IMR-90 (cell line): ENCODE data around the gene SNRPD2. TPM values are rescaled to one million over a fixed set of nuclear protein-coding genes. Genes with fewer than 3 reads are reported as not detected.

Experiments used
- ATAC-seq: fragments of 200-7000 bp; cut with Tn5 transposase; 2 replicates; pipeline ENCODE4 v1.9.1; 2020; ENCODE audit warnings: low read depth, mild to moderate bottlenecking, moderate library complexity
- BruUV-seq: library from RNA; stranded (reverse); fragments of 400-500 nt; replicated peaks from 2 replicates; lab custom pipeline; 2021; lab: Mats Ljungman, UMichigan
- CTCF ChIA-PET: fragments of 300-600 bp; formaldehyde crosslinking; extraction: SDS; loops from one replicate; lab custom pipeline; 2021; ENCODE audit warnings: antibody characterized with exemption; lab: Yijun Ruan, JAX
- POLR2A ChIA-PET: fragments of 300-600 bp; sonication (Branson Sonifier 250); formaldehyde crosslinking; loops from one replicate; lab custom pipeline; 2022; ENCODE audit warnings: antibody characterized with exemption; ENCODE audit not compliant: unreplicated experiment; lab: Charles Lee
- DNase-seq: peaks from one replicate; pipeline ENCODE4 v3.0.0; 2013
- H2AFZ ChIP-seq: replicated peaks from 2 replicates; pipeline ENCODE3; 2013; ENCODE audit warnings: low read length, mild to moderate bottlenecking; ENCODE audit not compliant: poor library complexity
- H2AK5ac ChIP-seq: 2 replicates; pipeline ENCODE4 v1.6.1; 2013; ENCODE audit warnings: low read depth, low read length, inconsistent platforms
- H2AK9ac ChIP-seq: replicated peaks from 2 replicates; pipeline ENCODE3; 2013; ENCODE audit warnings: mild to moderate bottlenecking, low read depth, low read length, moderate library complexity; ENCODE audit not compliant: poor library complexity
- H2BK120ac ChIP-seq: 2 replicates; pipeline ENCODE4 v1.6.1; 2013; ENCODE audit warnings: low read depth, low read length, inconsistent platforms
- H2BK15ac ChIP-seq: 3 replicates; pipeline ENCODE4 v1.6.1; 2013; ENCODE audit warnings: low read depth, low read length, inconsistent platforms
- H2BK20ac ChIP-seq: 2 replicates; pipeline ENCODE4 v1.6.1; 2013; ENCODE audit warnings: low read depth, mild to moderate bottlenecking, inconsistent platforms, low read length, moderate library complexity
- H2BK5ac ChIP-seq: 2 replicates; pipeline ENCODE4 v1.6.1; 2013; ENCODE audit warnings: mild to moderate bottlenecking, low read depth, low read length, inconsistent platforms; ENCODE audit not compliant: poor library complexity, severe bottlenecking
- H3K14ac ChIP-seq: replicated peaks from 2 replicates; pipeline ENCODE4 v1.6.1; 2013; ENCODE audit warnings: low read depth, low read length, inconsistent platforms
- H3K18ac ChIP-seq: 2 replicates; pipeline ENCODE4 v1.6.1; 2013; ENCODE audit warnings: low read depth, low read length, control low read depth
- H3K23ac ChIP-seq: 2 replicates; pipeline ENCODE4 v1.6.1; 2013; ENCODE audit warnings: low read depth, low read length, inconsistent platforms
- H3K27ac ChIP-seq: 2 replicates; pipeline ENCODE4 v1.5.1; 2013; ENCODE audit warnings: mild to moderate bottlenecking, control low read depth, low read length; ENCODE audit not compliant: insufficient read depth
- H3K27me3 ChIP-seq: 2 replicates; pipeline ENCODE4 v1.6.1; 2013; ENCODE audit warnings: low read length; ENCODE audit not compliant: control insufficient read depth, insufficient read depth
- H3K36me3 ChIP-seq: 2 replicates; pipeline ENCODE4 v1.6.1; 2013; ENCODE audit warnings: low read length, mixed read lengths; ENCODE audit not compliant: control insufficient read depth, insufficient read depth
- H3K4ac ChIP-seq: 2 replicates; pipeline ENCODE4 v1.6.1; 2013; ENCODE audit warnings: low read depth, low read length, inconsistent platforms
- H3K4me1 ChIP-seq: 2 replicates; pipeline ENCODE4 v1.6.1; 2013; ENCODE audit warnings: low read length, mixed read lengths; ENCODE audit not compliant: control insufficient read depth, insufficient read depth
- H3K4me2 ChIP-seq: 2 replicates; pipeline ENCODE4 v1.6.1; 2013; ENCODE audit warnings: low read depth, mild to moderate bottlenecking, control low read depth, low read length, moderate library complexity
- H3K4me3 ChIP-seq: 2 replicates; pipeline ENCODE4 v1.5.1; 2013; ENCODE audit warnings: low read depth, mild to moderate bottlenecking, control low read depth, low read length, moderate library complexity; ENCODE audit not compliant: insufficient read depth
- H3K56ac ChIP-seq: 2 replicates; pipeline ENCODE4 v1.6.1; 2013; ENCODE audit warnings: low read length, inconsistent platforms; ENCODE audit not compliant: insufficient read depth; ENCODE audit errors: extremely low read depth
- H3K79me1 ChIP-seq, 2 experiments: 2 replicates each; pipeline ENCODE4 v1.6.1; 2013; ENCODE audit warnings: low read length in 2 of 2, inconsistent platforms in 1 of 2, low read depth in 1 of 2
- H3K9ac ChIP-seq: 2 replicates; pipeline ENCODE4 v1.6.1; 2013; ENCODE audit warnings: low read depth, low read length, control low read depth
- H3K9me1 ChIP-seq: 2 replicates; pipeline ENCODE4 v1.6.1; 2013; ENCODE audit warnings: low read length, inconsistent platforms; ENCODE audit not compliant: insufficient read depth
- H3K9me3 ChIP-seq: 2 replicates; pipeline ENCODE4 v1.6.1; 2013; ENCODE audit warnings: low read length; ENCODE audit not compliant: control insufficient read depth, insufficient read depth
- H4K20me1 ChIP-seq: 2 replicates; pipeline ENCODE4 v1.6.1; 2013; ENCODE audit warnings: low read length, inconsistent platforms; ENCODE audit not compliant: insufficient read depth
- H4K5ac ChIP-seq: 2 replicates; pipeline ENCODE4 v1.6.1; 2013; ENCODE audit warnings: mild to moderate bottlenecking, low read depth, low read length, control low read depth
- H4K8ac ChIP-seq, 2 experiments: 2 replicates each; pipeline ENCODE4 v1.6.1; 2013; ENCODE audit warnings: low read depth in 2 of 2, low read length in 2 of 2, control low read depth in 1 of 2, inconsistent platforms in 1 of 2
- H4K91ac ChIP-seq: 2 replicates; pipeline ENCODE4 v1.6.1; 2013; ENCODE audit warnings: low read depth, low read length, inconsistent platforms; ENCODE audit not compliant: insufficient read depth
- CHD1 ChIP-seq: IDR thresholded peaks from 2 replicates; pipeline ENCODE4 v1.6.1; 2012; ENCODE audit warnings: low read depth, low read length, improper control_type of control experiment
- CTCF ChIP-seq: conservative IDR thresholded peaks from 2 replicates; pipeline ENCODE4 v1.5.1; 2012; ENCODE audit warnings: mild to moderate bottlenecking, low read depth, low read length, improper control_type of control experiment
- ELK1 ChIP-seq: fragments of 150-350 bp; IDR thresholded peaks from 2 replicates; pipeline ENCODE4 v1.6.1; 2016; ENCODE audit warnings: low read depth, mild to moderate bottlenecking, low read length, moderate library complexity, borderline replicate concordance
- MXI1 ChIP-seq: IDR thresholded peaks from 2 replicates; pipeline ENCODE4 v1.6.1; 2012; ENCODE audit warnings: low read depth, mild to moderate bottlenecking, low read length, moderate library complexity, borderline replicate concordance
- NFE2L2 ChIP-seq: fragments of 150-350 bp; IDR thresholded peaks from 2 replicates; pipeline ENCODE4 v1.6.1; 2016; ENCODE audit warnings: low read depth, mild to moderate bottlenecking, low read length
- POLR2A ChIP-seq: IDR thresholded peaks from 2 replicates; pipeline ENCODE4 v1.6.1; 2012; ENCODE audit warnings: mild to moderate bottlenecking, low read depth, low read length
- RCOR1 ChIP-seq: IDR thresholded peaks from 2 replicates; pipeline ENCODE4 v1.6.1; 2012; ENCODE audit warnings: mild to moderate bottlenecking, low read length, improper control_type of control experiment; ENCODE audit not compliant: insufficient replicate concordance
- RFX5 ChIP-seq: IDR thresholded peaks from 2 replicates; pipeline ENCODE4 v1.8.0; 2012; ENCODE audit warnings: low read depth, mild to moderate bottlenecking, low read length, moderate library complexity
- USF2 ChIP-seq: fragments of 150-350 bp; IDR thresholded peaks from 2 replicates; pipeline ENCODE4 v1.6.1; 2017; ENCODE audit warnings: mild to moderate bottlenecking, antibody characterized with exemption, low read length, low read depth
- WGBS, 2 experiments: methylation state at CpG; one replicate each; pipeline versions ENCODE4 v1.1.5 to v1.1.7; 2013; ENCODE audit warnings: missing lambda C conversion rate in 2 of 2; ENCODE audit not compliant: insufficient read length in 1 of 2; ENCODE audit errors: extremely low coverage in 2 of 2; 5-methylcytosine and 5-hydroxymethylcytosine counted together
- dilution Hi-C: fragments of 300-500 bp; cut with HindIII; formaldehyde crosslinking; loops from one replicate; pipeline ENCODE4 v1.14.3; 2018; ENCODE audit warnings: low sequenced_read_pairs; ENCODE audit not compliant: unreplicated experiment
- in situ Hi-C: fragments of 300-500 bp; cut with MboI; formaldehyde crosslinking; loops from 3 replicates; pipeline ENCODE4 v1.14.3; 2019; ENCODE audit warnings: low sequenced_read_pairs, inconsistent platforms, mixed read lengths
- intact Hi-C: fragments of 100-400 bp; cut with micrococcal nuclease; formaldehyde crosslinking; loops from 2 replicates; pipeline ENCODE4 v1.10.0; 2022
- polyA plus RNA-seq, 3 experiments: library from polyadenylated mRNA; depleted of rRNA; stranded (reverse); fragments of >200 nt; gene quantifications; 2 replicates each; pipeline ENCODE4 v1.2.3, GENCODE V29; 2012; ENCODE audit warnings: low replicate concordance in 1 of 3
- total RNA-seq: library from RNA; depleted of rRNA; stranded (reverse); fragments of >200 nt; gene quantifications from 2 replicates; pipeline ENCODE4 v1.2.3, GENCODE V29; 2012

The SNRPD2 gene
- total and polyA plus RNA-seq, 2 of the 4 experiments (the other 2 are of a cell fraction): 587 to 877 TPM

DNA sequence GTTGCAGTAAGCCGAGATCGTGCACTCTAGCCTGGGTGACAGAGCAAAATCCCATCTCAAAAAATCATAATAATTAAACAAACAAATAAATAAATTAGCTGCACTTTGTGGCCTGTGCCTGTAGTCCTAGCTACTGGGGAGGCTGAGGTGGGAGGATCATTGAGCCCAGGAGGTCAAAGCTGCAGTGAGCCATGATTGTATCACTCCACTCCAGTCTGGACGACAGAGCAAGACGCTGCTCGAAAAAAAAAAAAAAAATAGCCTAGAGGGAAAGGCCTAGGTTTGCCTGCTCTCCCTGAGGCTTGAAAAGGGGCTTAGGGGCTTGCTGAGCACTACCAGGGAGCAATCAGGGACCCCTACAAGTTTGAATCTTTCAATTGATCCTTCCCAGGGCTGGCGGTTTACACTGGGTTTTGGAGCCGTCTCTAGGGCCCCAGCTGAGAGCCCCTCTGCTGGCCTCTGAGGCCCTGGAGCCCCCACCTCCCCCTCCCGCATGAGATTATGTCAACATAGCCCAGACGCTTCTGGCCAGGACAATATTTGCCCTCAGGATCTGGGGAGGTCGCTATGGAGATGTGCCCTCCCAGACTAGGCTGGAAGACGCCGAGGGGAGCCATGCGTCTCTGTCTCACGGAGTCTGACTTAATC, 34.1 kb downstream of the SNRPD2 start:
- ATAC-seq (no peak), DNase-seq (no peak)
- no peak overlapping the region for H3K18ac ChIP-seq
- no peak overlapping the region for H3K56ac ChIP-seq
- peak overlapping the region; percentile 51 for H2AFZ ChIP-seq
- no peaks in the 10 kb centered on the region for H3K9me3 ChIP-seq
- H2BK120ac ChIP-seq: no peak overlapping the region
- H3K4me2 ChIP-seq: no peak overlapping the region
- TF ChIP-seq RCOR1: no peak
- TF ChIP-seq NFE2L2: no peak
- no peak for TF ChIP-seq MXI1
- no peak for TF ChIP-seq CHD1
- TF ChIP-seq RFX5: no peak
- TF ChIP-seq ELK1: no peak
- TF ChIP-seq CTCF: no peak
- no peak for TF ChIP-seq USF2
- no peak for TF ChIP-seq POLR2A
- no peak overlapping the region for H3K23ac ChIP-seq
- H2AK5ac ChIP-seq: no peak overlapping the region
- no peaks in the 10 kb centered on the region for H3K9me1 ChIP-seq
- in situ Hi-C loops (no loop called here), dilution Hi-C loops (no loop called here), intact Hi-C loops (no loop called here)
- no peak overlapping the region for H4K8ac ChIP-seq
- H2BK20ac ChIP-seq: no peak overlapping the region
- H4K20me1 ChIP-seq: no peaks in the 10 kb centered on the region; the same call in 1 of the 2 replicates
- H3K9ac ChIP-seq: no peak overlapping the region
- H2BK15ac ChIP-seq: no peak overlapping the region
- peaks cover 27% of the 10 kb centered on the region for H3K27me3 ChIP-seq
- no peak overlapping the region for H3K4ac ChIP-seq
- no peaks in the 10 kb centered on the region for H3K4me1 ChIP-seq
- WGBS, 2 experiments: no CpG with 5 or more reads among the region's 14 CpGs
- H3K79me1 ChIP-seq: no peaks in the 10 kb centered on the region
- no TSS peak for BruUV-seq
- H4K5ac ChIP-seq: no peak overlapping the region
- no peaks in the 10 kb centered on the region for H3K36me3 ChIP-seq
- POLR2A ChIA-PET: no interaction called here
- no peak overlapping the region for H4K91ac ChIP-seq
- CTCF ChIA-PET: no interaction called here
- H2BK5ac ChIP-seq: no peak overlapping the region
- H3K14ac ChIP-seq: no peak overlapping the region
- H3K4me3 ChIP-seq: no peak overlapping the region
- no peak overlapping the region for H2AK9ac ChIP-seq
- H3K27ac ChIP-seq: no peak overlapping the region
